DOHH2 (cell line): ENCODE measurements around the gene C12orf76.

Experiments used
- H3F3A ChIP-seq: fragments of 200-600 bp; sonication (generic), shearing (Covaris generic); 2 replicates; pipeline ENCODE4 v1.6.0; 2016; ENCODE audit warnings: antibody characterized with exemption, mild to moderate bottlenecking; ENCODE audit not compliant: control insufficient read depth, insufficient read depth
- H3K27ac ChIP-seq: fragments of 200-600 bp; sonication (generic); 2 replicates; pipeline ENCODE4 v1.5.1; 2014; ENCODE audit warnings: low read depth, mild to moderate bottlenecking, low read length, moderate library complexity
- H3K27me3 ChIP-seq: fragments of 200-600 bp; sonication (generic); 2 replicates; pipeline ENCODE4 v1.6.1; 2014; ENCODE audit warnings: mild to moderate bottlenecking, low read length, mixed read lengths; ENCODE audit not compliant: control insufficient read depth
- H3K36me3 ChIP-seq: fragments of 200-600 bp; sonication (generic); 2 replicates; pipeline ENCODE4 v1.6.1; 2014; ENCODE audit warnings: mild to moderate bottlenecking, low read length, moderate library complexity, mixed read lengths; ENCODE audit not compliant: control insufficient read depth
- H3K4me1 ChIP-seq: fragments of 200-600 bp; sonication (generic); 2 replicates; pipeline ENCODE4 v1.6.1; 2014; ENCODE audit warnings: mild to moderate bottlenecking, low read length, mixed read lengths; ENCODE audit not compliant: control insufficient read depth
- H3K4me2 ChIP-seq: fragments of 200-600 bp; sonication (generic); 2 replicates; pipeline ENCODE4 v1.6.0; 2014; ENCODE audit warnings: mild to moderate bottlenecking, low read length, moderate library complexity
- H3K4me3 ChIP-seq: fragments of 200-600 bp; sonication (generic); 2 replicates; pipeline ENCODE4 v1.5.1; 2014; ENCODE audit warnings: mild to moderate bottlenecking, low read length, mixed read lengths
- H3K79me2 ChIP-seq: fragments of 200-600 bp; sonication (generic); 2 replicates; pipeline ENCODE4 v1.6.1; 2014; ENCODE audit warnings: mild to moderate bottlenecking, low read length, mixed read lengths; ENCODE audit not compliant: control insufficient read depth
- H3K9me2 ChIP-seq: fragments of 200-600 bp; sonication (generic); replicated peaks from 2 replicates; pipeline ENCODE4 v1.6.1; 2014; ENCODE audit warnings: mild to moderate bottlenecking, low read length, mixed read lengths; ENCODE audit not compliant: control insufficient read depth
- H3K9me3 ChIP-seq: fragments of 200-600 bp; sonication (generic); 2 replicates; pipeline ENCODE4 v1.6.1; 2014; ENCODE audit warnings: antibody characterized with exemption, low read length, mixed read lengths; ENCODE audit not compliant: control insufficient read depth, insufficient read depth
- H4K20me1 ChIP-seq: fragments of 200-600 bp; sonication (generic); 2 replicates; pipeline ENCODE4 v1.6.0; 2014; ENCODE audit warnings: low read depth, mild to moderate bottlenecking, antibody characterized with exemption, low read length, moderate library complexity; ENCODE audit not compliant: control insufficient read depth, insufficient read depth
- EZH2phosphoT487 ChIP-seq: fragments of 200-600 bp; sonication (generic); IDR thresholded peaks from 2 replicates; pipeline ENCODE4 v1.6.1; 2017; ENCODE audit warnings: borderline replicate concordance, mild to moderate bottlenecking, antibody characterized with exemption, low read length, moderate library complexity, mixed read lengths
- TF ChIP-seq, protein P1 (sequence below): fragments of 200-600 bp; sonication (generic); IDR thresholded peaks from one replicate; pipeline ENCODE4 v1.5.1; 2014; ENCODE audit warnings: antibody characterized with exemption, mild to moderate bottlenecking, low read depth, low read length; ENCODE audit not compliant: poor library complexity, severe bottlenecking

Gene C12orf76

DNA sequence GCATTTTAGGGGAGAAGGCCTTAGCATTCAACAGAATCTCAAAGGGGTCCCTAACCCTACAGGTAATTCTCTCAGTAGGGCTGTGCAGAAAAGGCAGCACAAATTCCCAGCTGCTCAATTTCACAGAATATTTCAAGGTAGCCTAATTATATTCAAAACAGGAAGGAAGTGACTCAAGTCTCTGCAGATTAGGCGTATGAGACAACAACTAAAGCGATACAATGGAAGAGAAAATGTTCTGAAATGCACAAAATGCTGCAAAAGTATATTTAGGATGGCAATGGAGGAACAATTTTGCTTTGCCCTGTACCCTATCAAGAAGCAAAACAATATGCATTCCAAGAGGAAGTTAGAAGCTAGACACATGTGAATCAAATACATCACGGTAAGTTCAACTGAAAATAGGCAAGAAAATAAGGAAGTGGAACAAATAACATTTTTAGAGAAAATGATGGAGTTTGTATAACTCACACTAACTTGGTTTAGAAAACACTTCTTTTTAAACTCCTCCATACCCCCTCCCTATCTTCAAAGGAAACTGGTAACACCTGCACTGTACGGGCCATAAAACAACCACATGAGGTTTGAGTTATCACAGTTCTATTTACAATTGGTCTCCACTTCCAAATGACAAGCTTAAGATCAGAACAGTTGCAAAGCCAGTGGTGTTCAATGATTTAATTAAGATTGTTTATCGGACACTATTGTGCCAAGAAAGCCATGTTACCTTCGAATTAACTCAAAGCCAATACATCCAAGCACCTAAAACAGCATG, 53.7 kb downstream of the C12orf76 start:
- peak overlapping the region; percentile 99 for H3K4me3 ChIP-seq
- no peaks in the 10 kb centered on the region for H3K9me2 ChIP-seq
- peaks cover 35% of the 10 kb centered on the region for H3F3A ChIP-seq
- peak overlapping the region; percentile 96 for H3K27ac ChIP-seq
- H4K20me1 ChIP-seq = peaks cover 13% of the 10 kb centered on the region
- peaks cover 58% of the 10 kb centered on the region for H3K36me3 ChIP-seq
- peaks cover 58% of the 10 kb centered on the region for H3K4me1 ChIP-seq
- H3K79me2 ChIP-seq = peaks cover 84% of the 10 kb centered on the region
- peak overlapping the region; percentile 85 for H3K4me2 ChIP-seq
- no peaks in the 10 kb centered on the region for H3K27me3 ChIP-seq
- no peaks in the 10 kb centered on the region for H3K9me3 ChIP-seq
- TF ChIP-seq, protein P1, sequence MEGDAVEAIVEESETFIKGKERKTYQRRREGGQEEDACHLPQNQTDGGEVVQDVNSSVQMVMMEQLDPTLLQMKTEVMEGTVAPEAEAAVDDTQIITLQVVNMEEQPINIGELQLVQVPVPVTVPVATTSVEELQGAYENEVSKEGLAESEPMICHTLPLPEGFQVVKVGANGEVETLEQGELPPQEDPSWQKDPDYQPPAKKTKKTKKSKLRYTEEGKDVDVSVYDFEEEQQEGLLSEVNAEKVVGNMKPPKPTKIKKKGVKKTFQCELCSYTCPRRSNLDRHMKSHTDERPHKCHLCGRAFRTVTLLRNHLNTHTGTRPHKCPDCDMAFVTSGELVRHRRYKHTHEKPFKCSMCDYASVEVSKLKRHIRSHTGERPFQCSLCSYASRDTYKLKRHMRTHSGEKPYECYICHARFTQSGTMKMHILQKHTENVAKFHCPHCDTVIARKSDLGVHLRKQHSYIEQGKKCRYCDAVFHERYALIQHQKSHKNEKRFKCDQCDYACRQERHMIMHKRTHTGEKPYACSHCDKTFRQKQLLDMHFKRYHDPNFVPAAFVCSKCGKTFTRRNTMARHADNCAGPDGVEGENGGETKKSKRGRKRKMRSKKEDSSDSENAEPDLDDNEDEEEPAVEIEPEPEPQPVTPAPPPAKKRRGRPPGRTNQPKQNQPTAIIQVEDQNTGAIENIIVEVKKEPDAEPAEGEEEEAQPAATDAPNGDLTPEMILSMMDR = no peak
- TF ChIP-seq EZH2phosphoT487 = no peak

DNA sequence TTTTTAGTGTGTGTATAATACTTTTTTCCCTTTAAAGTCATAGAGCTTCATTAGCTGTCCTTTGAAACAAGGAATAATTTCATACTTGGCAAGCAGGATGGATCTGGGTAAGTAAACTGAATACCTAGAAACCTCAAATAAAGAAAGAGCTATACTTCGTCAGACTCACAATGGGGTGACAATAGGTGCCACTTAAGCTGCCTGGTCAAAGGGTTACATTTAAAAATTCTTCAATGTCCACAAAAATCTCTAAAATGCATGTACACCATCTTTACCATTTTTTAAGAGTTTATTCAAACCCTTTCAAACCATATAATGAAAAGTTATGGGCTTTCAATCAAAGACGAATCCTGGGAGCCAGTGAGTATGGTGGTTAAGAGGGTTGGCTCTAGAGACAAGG, 55.2 kb downstream of the C12orf76 start:
- no peaks in the 10 kb centered on the region for H3K27me3 ChIP-seq
- no peaks in the 10 kb centered on the region for H3K9me3 ChIP-seq
- H3K36me3 ChIP-seq = peaks cover 69% of the 10 kb centered on the region
- H3K9me2 ChIP-seq = no peaks in the 10 kb centered on the region
- peak overlapping the region; percentile 85 for H3K4me2 ChIP-seq
- H3K27ac ChIP-seq = peak overlapping the region; percentile 96
- peaks cover 52% of the 10 kb centered on the region for H3K4me1 ChIP-seq
- peaks cover 29% of the 10 kb centered on the region for H3F3A ChIP-seq
- peak overlapping the region; percentile 99 for H3K4me3 ChIP-seq
- peaks cover 80% of the 10 kb centered on the region for H3K79me2 ChIP-seq
- peaks cover 16% of the 10 kb centered on the region for H4K20me1 ChIP-seq
- TF ChIP-seq, protein P1 = no peak
- no peak for TF ChIP-seq EZH2phosphoT487

DNA sequence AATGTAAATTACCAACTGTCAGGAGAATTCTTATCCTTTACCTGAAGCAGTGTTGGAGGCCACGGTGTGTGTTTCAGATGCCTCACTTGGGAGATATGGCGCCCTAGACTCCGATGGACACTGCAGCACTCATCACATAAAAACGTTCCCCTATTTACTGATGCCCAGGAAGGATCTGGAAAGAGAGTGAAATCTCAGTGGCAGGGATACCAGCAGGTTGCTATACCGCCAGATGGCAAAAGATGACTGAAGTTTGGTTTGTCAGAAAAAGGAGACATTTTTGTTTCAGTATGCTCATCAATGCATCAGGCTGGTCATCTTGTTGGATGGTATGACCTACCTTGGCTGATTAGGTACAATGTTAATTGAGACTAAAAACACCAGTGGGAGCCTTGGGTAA, 56.7 kb downstream of the C12orf76 start:
- peaks cover 38% of the 10 kb centered on the region for H3K4me1 ChIP-seq
- peaks cover 84% of the 10 kb centered on the region for H3K79me2 ChIP-seq
- H3K4me3 ChIP-seq = no peak overlapping the region
- no peaks in the 10 kb centered on the region for H3K9me2 ChIP-seq
- peaks cover 77% of the 10 kb centered on the region for H3K36me3 ChIP-seq
- H3K4me2 ChIP-seq = no peak overlapping the region
- H3K9me3 ChIP-seq = no peaks in the 10 kb centered on the region
- TF ChIP-seq EZH2phosphoT487 = no peak
- TF ChIP-seq, protein P1 = no peak
- peaks cover 16% of the 10 kb centered on the region for H4K20me1 ChIP-seq
- H3K27me3 ChIP-seq = no peaks in the 10 kb centered on the region
- H3K27ac ChIP-seq = no peak overlapping the region
- H3F3A ChIP-seq = peaks cover 21% of the 10 kb centered on the region
